Breast epithelium (tissue), 4 donors: ENCODE results near the gene AKIP1. TPM values are rescaled to one million over a fixed set of nuclear protein-coding genes. Genes with fewer than 3 reads are reported as not detected.
A peak's percentile ranks its signal among the peaks of the same experiment; 100 is the strongest.

Source experiments
- DNase-seq, 2 donors: peaks; one replicate each; pipeline ENCODE4 v3.0.0-alpha.2; 2019; ENCODE audit warnings: low spot score in 2 of 2
- H3K27ac ChIP-seq, 2 donors: fragments of 200-600 bp; sonication (generic) in 1 of 2; one replicate each; pipeline ENCODE4 v1.5.1; 2016 to 2019; ENCODE audit warnings: mild to moderate bottlenecking in 1 of 2
- H3K27me3 ChIP-seq, 2 donors: fragments of 200-600 bp; sonication (generic) in 1 of 2; one replicate each; pipeline versions ENCODE4 v1.5.1 to v1.6.0; 2017 to 2019; ENCODE audit warnings: control low read depth in 1 of 2, mild to moderate bottlenecking in 1 of 2
- H3K36me3 ChIP-seq: fragments of 200-600 bp; one replicate; pipeline ENCODE4 v1.5.1; 2019
- H3K4me1 ChIP-seq, 2 donors: fragments of 200-600 bp; sonication (generic); one replicate each; pipeline ENCODE4 v1.5.1; 2016 to 2019; ENCODE audit warnings: control low read depth in 1 of 2
- H3K4me3 ChIP-seq, 3 donors: fragments of 200-600 bp; sonication (generic); 1 replicate in 2 of 3; 2 replicates in 1 of 3; pipeline ENCODE4 v1.5.1; 2016 to 2019; ENCODE audit warnings: mild to moderate bottlenecking in 3 of 3, moderate library complexity in 2 of 3
- H3K9me3 ChIP-seq, 2 donors: fragments of 200-600 bp; sonication (generic) in 1 of 2; one replicate each; pipeline ENCODE4 v1.5.1; 2016 to 2019; ENCODE audit warnings: control low read depth in 1 of 2
- CTCF ChIP-seq, 3 donors: fragments of 450-650 bp; IDR thresholded peaks; one replicate each; pipeline ENCODE4 v1.5.1; 2016 to 2017; ENCODE audit warnings: antibody characterized with exemption in 3 of 3, mild to moderate bottlenecking in 3 of 3, moderate library complexity in 3 of 3
- POLR2A ChIP-seq: fragments of 450-650 bp; IDR thresholded peaks from one replicate; pipeline ENCODE4 v1.6.1; 2016; ENCODE audit warnings: antibody characterized with exemption, mild to moderate bottlenecking, moderate library complexity
- POLR2AphosphoS5 ChIP-seq, 3 donors: sonication (generic); formaldehyde crosslinking; IDR thresholded peaks; one replicate each; pipeline ENCODE4 v1.6.1; 2017; ENCODE audit warnings: antibody characterized with exemption in 3 of 3
- intact Hi-C: fragments of 100-400 bp; cut with DNase I; formaldehyde crosslinking; loops from one replicate; pipeline ENCODE4 v1.15.1; 2023; ENCODE audit warnings: low total_unique reads
- total RNA-seq, 3 donors: library from RNA; depleted of rRNA; stranded (reverse); fragments of >200 nt; gene quantifications; one replicate each; pipeline ENCODE4 v1.1.0, GENCODE V29; 2016

Gene AKIP1, protein sequence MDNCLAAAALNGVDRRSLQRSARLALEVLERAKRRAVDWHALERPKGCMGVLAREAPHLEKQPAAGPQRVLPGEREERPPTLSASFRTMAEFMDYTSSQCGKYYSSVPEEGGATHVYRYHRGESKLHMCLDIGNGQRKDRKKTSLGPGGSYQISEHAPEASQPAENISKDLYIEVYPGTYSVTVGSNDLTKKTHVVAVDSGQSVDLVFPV
- 10 to 100 TPM; 19.2 to 29.0 (median 27.5) TPM for total RNA-seq

GRCh38 chr11:8911029-8911823 is at the start of gene AKIP1:
Gene AKIP1, plus strand, starts transcription at chr11:8911189. Its CDS starts 261 bp downstream, at chr11:8911450.
- intact Hi-C loops, result no loop called here
- Histone ChIP-seq H3K36me3 (no peaks in the 10 kb centered on the region), H3K9me3 (no peaks in the 10 kb centered on the region), H3K27me3 (no peaks in the 10 kb centered on the region), H3K4me3 (peak within 1 kb of the TSS; percentile 89 to 93 (median 91)), H3K27ac (peak within 1 kb of the TSS; percentile 86 to 95), H3K4me1 (no peaks in the 10 kb centered on the region)
- peak; percentile 39 to 55 (median 49) for TF ChIP-seq POLR2AphosphoS5 (IDR thresholded peaks at IDR 0.05)
- TF ChIP-seq CTCF (IDR thresholded peaks at IDR 0.05), result no peak
- TF ChIP-seq POLR2A, result no peak
- peak; percentile 89 for DNase-seq

GRCh38 chr11:8863838-8864237 is 47.2 kb upstream of the AKIP1 start:
- Histone ChIP-seq H3K27ac (peak overlapping the region; percentile 26 to 84), H3K4me1 (peaks cover 0 to 3% of the 10 kb centered on the region in 2 donors)

GRCh38 chr11:8865304-8865703 is 45.7 kb upstream of the AKIP1 start:
- no peak for TF ChIP-seq CTCF (IDR thresholded peaks at IDR 0.05)
- TF ChIP-seq POLR2AphosphoS5 (IDR thresholded peaks at IDR 0.05), result no peak
- TF ChIP-seq POLR2A, result no peak
- intact Hi-C loops, result no loop called here
- peak overlapping the region in 1 of 2 donors; percentile 4 for H3K27ac ChIP-seq

More at GRCh38 chr11:8863838-8864237, 47.2 kb upstream of the AKIP1 start:
- DNase-seq, result no peak
- TF ChIP-seq POLR2AphosphoS5 (IDR thresholded peaks at IDR 0.05) (no peak), CTCF (IDR thresholded peaks at IDR 0.05) (no peak), POLR2A (no peak)
- Histone ChIP-seq H3K4me3 (no peak overlapping the region), H3K27me3 (no peaks in the 10 kb centered on the region), H3K36me3 (no peaks in the 10 kb centered on the region), H3K9me3 (no peaks in the 10 kb centered on the region)
- intact Hi-C loops, result no loop called here

GRCh38 chr11:8867035-8867434 is 44.0 kb upstream of the AKIP1 start:
- no peaks in the 10 kb centered on the region for H3K9me3 ChIP-seq
- no peak overlapping the region for H3K4me3 ChIP-seq
- no peaks in the 10 kb centered on the region for H3K27me3 ChIP-seq
- H3K27ac ChIP-seq, result peak overlapping the region; percentile 15 to 57
- TF ChIP-seq POLR2AphosphoS5 (IDR thresholded peaks at IDR 0.05), result no peak
- no peak for TF ChIP-seq POLR2A
- TF ChIP-seq CTCF (IDR thresholded peaks at IDR 0.05), result no peak
- H3K4me1 ChIP-seq, result peaks cover 0 to 7% of the 10 kb centered on the region in 2 donors
- intact Hi-C loops, result no loop called here
- H3K36me3 ChIP-seq, result no peaks in the 10 kb centered on the region
- no peak for DNase-seq

More at GRCh38 chr11:8865304-8865703, 45.7 kb upstream of the AKIP1 start:
- no peaks in the 10 kb centered on the region for H3K36me3 ChIP-seq
- H3K4me1 ChIP-seq, result peaks cover 0 to 3% of the 10 kb centered on the region in 2 donors
- DNase-seq, result no peak
- no peak overlapping the region for H3K4me3 ChIP-seq
- H3K27me3 ChIP-seq, result no peaks in the 10 kb centered on the region
- no peaks in the 10 kb centered on the region for H3K9me3 ChIP-seq
